Neural cell (in vitro differentiated cells): ENCODE data around the gene GNG13. TPM values are rescaled to one million over a fixed set of nuclear protein-coding genes. Genes with fewer than 3 reads are reported as not detected.

Experiments
- H2AFZ ChIP-seq: fragments of 200-600, 300-800 bp; sonication (generic), shearing (Covaris generic); 2 replicates; pipeline ENCODE4 v1.6.0; 2014; ENCODE audit warnings: low read depth, mild to moderate bottlenecking, antibody characterized with exemption, low read length, moderate library complexity
- H3F3A ChIP-seq: fragments of 200-600 bp; shearing (Covaris generic); 2 replicates; pipeline ENCODE4 v1.6.1; 2016; ENCODE audit warnings: mild to moderate bottlenecking, moderate library complexity, mixed read lengths, antibody characterized with exemption, low read length; ENCODE audit not compliant: insufficient read depth, poor library complexity, severe bottlenecking
- H3K27ac ChIP-seq: fragments of 200-600, 300-800 bp; sonication (generic), shearing (Covaris generic); 2 replicates; pipeline ENCODE4 v1.5.1; 2014; ENCODE audit warnings: mild to moderate bottlenecking, low read length, moderate library complexity
- H3K27me3 ChIP-seq: fragments of 300-800, 200-600 bp; sonication (generic), shearing (Covaris generic); 2 replicates; pipeline ENCODE4 v1.6.0; 2014; ENCODE audit warnings: mild to moderate bottlenecking, low read depth, low read length, moderate library complexity; ENCODE audit not compliant: insufficient read depth
- H3K36me3 ChIP-seq: fragments of 300-800, 200-600 bp; sonication (generic), shearing (Covaris generic); 2 replicates; pipeline ENCODE4 v1.5.1; 2014; ENCODE audit warnings: mild to moderate bottlenecking, antibody characterized with exemption, low read length, moderate library complexity; ENCODE audit not compliant: insufficient read depth
- H3K4me2 ChIP-seq: fragments of 300-800, 200-600 bp; sonication (generic), shearing (Covaris generic); 2 replicates; pipeline ENCODE4 v1.6.0; 2014; ENCODE audit warnings: mild to moderate bottlenecking, low read length
- H3K4me3 ChIP-seq: fragments of 300-800, 200-600 bp; sonication (generic), shearing (Covaris generic); 2 replicates; pipeline ENCODE4 v1.5.1; 2014; ENCODE audit warnings: mild to moderate bottlenecking, low read length, moderate library complexity
- H3K79me2 ChIP-seq: fragments of 200-600 bp; shearing (Covaris generic); replicated peaks from 2 replicates; pipeline ENCODE4 v1.6.0; 2014; ENCODE audit warnings: mild to moderate bottlenecking, low read length, moderate library complexity; ENCODE audit not compliant: insufficient read depth
- H3K9ac ChIP-seq: fragments of 300-800, 200-600 bp; sonication (generic), shearing (Covaris generic); 2 replicates; pipeline ENCODE4 v1.6.1; 2016; ENCODE audit warnings: mild to moderate bottlenecking, low read length, mixed read lengths
- H3K9me2 ChIP-seq: fragments of 200-600 bp; shearing (Covaris generic); 2 replicates; pipeline ENCODE4 v1.6.1; 2016; ENCODE audit warnings: mild to moderate bottlenecking, low read length, mixed read lengths; ENCODE audit not compliant: insufficient read depth
- H3K9me3 ChIP-seq: fragments of 200-600, 300-800 bp; sonication (generic), shearing (Covaris generic); 2 replicates; pipeline ENCODE4 v1.6.1; 2016; ENCODE audit warnings: mild to moderate bottlenecking, mixed run types, low read length, moderate library complexity, mixed read lengths
- H4K20me1 ChIP-seq: fragments of 200-600 bp; shearing (Covaris generic); 2 replicates; pipeline ENCODE4 v1.6.1; 2016; ENCODE audit warnings: mild to moderate bottlenecking, mixed run types; ENCODE audit not compliant: insufficient read depth
- EP300 ChIP-seq: fragments of 450-650 bp; conservative IDR thresholded peaks from 2 replicates; pipeline ENCODE4 v1.6.1; 2014; ENCODE audit warnings: antibody characterized with exemption, mild to moderate bottlenecking, moderate library complexity; ENCODE audit not compliant: poor library complexity, severe bottlenecking
- EZH2 ChIP-seq: fragments of 200-600, 300-800 bp; shearing (Covaris generic), sonication (generic); IDR thresholded peaks from 2 replicates; pipeline ENCODE4 v1.6.1; 2014; ENCODE audit warnings: antibody characterized with exemption, low read length, borderline replicate concordance, mild to moderate bottlenecking; ENCODE audit not compliant: insufficient read depth, poor library complexity, severe bottlenecking
- MXI1 ChIP-seq: fragments of 450-650 bp; conservative IDR thresholded peaks from 2 replicates; pipeline ENCODE4 v1.6.1; 2014; ENCODE audit warnings: antibody characterized with exemption, mild to moderate bottlenecking; ENCODE audit not compliant: poor library complexity, severe bottlenecking
- POLR2AphosphoS5 ChIP-seq: IDR thresholded peaks from 2 replicates; pipeline ENCODE4 v1.6.1; 2012
- RAD21 ChIP-seq: fragments of 450-650 bp; conservative IDR thresholded peaks from 2 replicates; pipeline ENCODE4 v1.6.1; 2014; ENCODE audit warnings: antibody characterized with exemption, mild to moderate bottlenecking, moderate library complexity
- SMC3 ChIP-seq: fragments of 450-650 bp; conservative IDR thresholded peaks from 2 replicates; pipeline ENCODE4 v1.6.1; 2014; ENCODE audit warnings: antibody characterized with exemption, mild to moderate bottlenecking, moderate library complexity; ENCODE audit not compliant: poor library complexity
- TAF1 ChIP-seq: IDR thresholded peaks from 2 replicates; pipeline ENCODE4 v1.6.1; 2012; ENCODE audit warnings: low read depth
- polyA plus RNA-seq: library from polyadenylated mRNA; depleted of rRNA; stranded (reverse); fragments of >200 nt; gene quantifications from 2 replicates; pipeline ENCODE4 v1.2.3, GENCODE V29; 2014
- TF ChIP-seq, protein P1 (sequence below): IDR thresholded peaks from 2 replicates; pipeline ENCODE4 v1.6.1; 2012; ENCODE audit warnings: borderline replicate concordance
- TF ChIP-seq, protein P2 (sequence below): fragments of 450-650 bp; IDR thresholded peaks from 2 replicates; pipeline ENCODE4 v1.5.1; 2014; ENCODE audit warnings: antibody characterized with exemption, mild to moderate bottlenecking, moderate library complexity; ENCODE audit not compliant: poor library complexity, severe bottlenecking

The GNG13 gene
- polyA plus RNA-seq, 1 donor from 2014 or later, result not detected

GRCh38 chr16:760545-761343, 39.8 kb downstream of the GNG13 start, which contains the start of gene MSLN:
Gene MSLN, plus strand, starts transcription at chr16:760734. Its CDS starts 1,947 bp downstream, at chr16:762681.
- Histone ChIP-seq H3F3A (no peaks in the 10 kb centered on the region), H3K4me3 (no peak within 1 kb of the TSS), H3K9ac (no peak within 1 kb of the TSS), H3K27me3 (no peaks in the 10 kb centered on the region), H3K36me3 (no peaks in the 10 kb centered on the region), H3K27ac (no peak within 1 kb of the TSS), H3K79me2 (no peaks in the 10 kb centered on the region), H3K4me2 (no peak within 1 kb of the TSS), H2AFZ (no peak within 1 kb of the TSS), H4K20me1 (no peaks in the 10 kb centered on the region), H3K9me3 (peaks cover 4% of the 10 kb centered on the region), H3K9me2 (no peaks in the 10 kb centered on the region)
- no peak for TF ChIP-seq POLR2AphosphoS5
- TF ChIP-seq RAD21, result no peak
- TF ChIP-seq EP300, result no peak
- no peak for TF ChIP-seq EZH2
- TF ChIP-seq TAF1, result no peak
- TF ChIP-seq MXI1, result no peak
- TF ChIP-seq, protein P1, sequence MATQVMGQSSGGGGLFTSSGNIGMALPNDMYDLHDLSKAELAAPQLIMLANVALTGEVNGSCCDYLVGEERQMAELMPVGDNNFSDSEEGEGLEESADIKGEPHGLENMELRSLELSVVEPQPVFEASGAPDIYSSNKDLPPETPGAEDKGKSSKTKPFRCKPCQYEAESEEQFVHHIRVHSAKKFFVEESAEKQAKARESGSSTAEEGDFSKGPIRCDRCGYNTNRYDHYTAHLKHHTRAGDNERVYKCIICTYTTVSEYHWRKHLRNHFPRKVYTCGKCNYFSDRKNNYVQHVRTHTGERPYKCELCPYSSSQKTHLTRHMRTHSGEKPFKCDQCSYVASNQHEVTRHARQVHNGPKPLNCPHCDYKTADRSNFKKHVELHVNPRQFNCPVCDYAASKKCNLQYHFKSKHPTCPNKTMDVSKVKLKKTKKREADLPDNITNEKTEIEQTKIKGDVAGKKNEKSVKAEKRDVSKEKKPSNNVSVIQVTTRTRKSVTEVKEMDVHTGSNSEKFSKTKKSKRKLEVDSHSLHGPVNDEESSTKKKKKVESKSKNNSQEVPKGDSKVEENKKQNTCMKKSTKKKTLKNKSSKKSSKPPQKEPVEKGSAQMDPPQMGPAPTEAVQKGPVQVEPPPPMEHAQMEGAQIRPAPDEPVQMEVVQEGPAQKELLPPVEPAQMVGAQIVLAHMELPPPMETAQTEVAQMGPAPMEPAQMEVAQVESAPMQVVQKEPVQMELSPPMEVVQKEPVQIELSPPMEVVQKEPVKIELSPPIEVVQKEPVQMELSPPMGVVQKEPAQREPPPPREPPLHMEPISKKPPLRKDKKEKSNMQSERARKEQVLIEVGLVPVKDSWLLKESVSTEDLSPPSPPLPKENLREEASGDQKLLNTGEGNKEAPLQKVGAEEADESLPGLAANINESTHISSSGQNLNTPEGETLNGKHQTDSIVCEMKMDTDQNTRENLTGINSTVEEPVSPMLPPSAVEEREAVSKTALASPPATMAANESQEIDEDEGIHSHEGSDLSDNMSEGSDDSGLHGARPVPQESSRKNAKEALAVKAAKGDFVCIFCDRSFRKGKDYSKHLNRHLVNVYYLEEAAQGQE, result no peak
- no peak for TF ChIP-seq SMC3
- TF ChIP-seq, protein P2, sequence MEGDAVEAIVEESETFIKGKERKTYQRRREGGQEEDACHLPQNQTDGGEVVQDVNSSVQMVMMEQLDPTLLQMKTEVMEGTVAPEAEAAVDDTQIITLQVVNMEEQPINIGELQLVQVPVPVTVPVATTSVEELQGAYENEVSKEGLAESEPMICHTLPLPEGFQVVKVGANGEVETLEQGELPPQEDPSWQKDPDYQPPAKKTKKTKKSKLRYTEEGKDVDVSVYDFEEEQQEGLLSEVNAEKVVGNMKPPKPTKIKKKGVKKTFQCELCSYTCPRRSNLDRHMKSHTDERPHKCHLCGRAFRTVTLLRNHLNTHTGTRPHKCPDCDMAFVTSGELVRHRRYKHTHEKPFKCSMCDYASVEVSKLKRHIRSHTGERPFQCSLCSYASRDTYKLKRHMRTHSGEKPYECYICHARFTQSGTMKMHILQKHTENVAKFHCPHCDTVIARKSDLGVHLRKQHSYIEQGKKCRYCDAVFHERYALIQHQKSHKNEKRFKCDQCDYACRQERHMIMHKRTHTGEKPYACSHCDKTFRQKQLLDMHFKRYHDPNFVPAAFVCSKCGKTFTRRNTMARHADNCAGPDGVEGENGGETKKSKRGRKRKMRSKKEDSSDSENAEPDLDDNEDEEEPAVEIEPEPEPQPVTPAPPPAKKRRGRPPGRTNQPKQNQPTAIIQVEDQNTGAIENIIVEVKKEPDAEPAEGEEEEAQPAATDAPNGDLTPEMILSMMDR, result no peak

GRCh38 chr16:760065-760464, 40.5 kb downstream of the GNG13 start:
- Histone ChIP-seq H4K20me1 (no peaks in the 10 kb centered on the region), H3K27ac (no peak overlapping the region), H3K9me2 (no peaks in the 10 kb centered on the region), H2AFZ (no peak overlapping the region), H3F3A (no peaks in the 10 kb centered on the region), H3K4me3 (no peak overlapping the region), H3K9ac (no peak overlapping the region), H3K4me2 (no peak overlapping the region), H3K27me3 (no peaks in the 10 kb centered on the region), H3K36me3 (no peaks in the 10 kb centered on the region), H3K79me2 (no peaks in the 10 kb centered on the region), H3K9me3 (peaks cover 4% of the 10 kb centered on the region)
- TF ChIP-seq, protein P1, result no peak
- TF ChIP-seq, protein P2, result no peak
- TF ChIP-seq MXI1 (no peak), SMC3 (no peak), EP300 (no peak), EZH2 (no peak), RAD21 (no peak), POLR2AphosphoS5 (no peak), TAF1 (no peak)
